OCI-LY7 (cell line): ENCODE measurements around the gene RAB17.

Experiments
- CTCF ChIP-seq: fragments of 200-600 bp; sonication (generic); conservative IDR thresholded peaks from 2 replicates; pipeline ENCODE4 v1.5.1; 2014; ENCODE audit warnings: mild to moderate bottlenecking, antibody characterized with exemption, low read length, moderate library complexity, mixed read lengths
- EZH2phosphoT487 ChIP-seq: fragments of 200-600 bp; sonication (generic); IDR thresholded peaks from 2 replicates; pipeline ENCODE4 v1.6.1; 2018; ENCODE audit warnings: low read depth, borderline replicate concordance, mild to moderate bottlenecking, mixed run types, antibody characterized with exemption, low read length, moderate library complexity, mixed read lengths

- TF ChIP-seq CTCF (no peak), EZH2phosphoT487 (no peak)
These were observed 4.8 kb downstream of the RAB17 start for GRCh38 chr2:237585590-237586221.
